PC-3 (cell line): ENCODE measurements around the gene UGT1A4.

Experiments used
- EZH2 ChIP-seq: fragments of 300-600 bp; sonication (generic); IDR thresholded peaks from one replicate; pipeline ENCODE4 v1.6.1; 2017; ENCODE audit warnings: antibody characterized with exemption, mild to moderate bottlenecking, low read length; ENCODE audit not compliant: unreplicated experiment
- EZH2phosphoT487 ChIP-seq: fragments of 300-600 bp; sonication (generic); IDR thresholded peaks from 2 replicates; pipeline ENCODE4 v1.6.1; 2018; ENCODE audit warnings: mild to moderate bottlenecking, antibody characterized with exemption, low read length, borderline replicate concordance
- TF ChIP-seq, protein P1 (sequence below): fragments of 300-600 bp; sonication (generic); conservative IDR thresholded peaks from 2 replicates; pipeline ENCODE4 v1.5.1; 2017; ENCODE audit warnings: antibody characterized with exemption, low read depth, mild to moderate bottlenecking, low read length

DNA sequence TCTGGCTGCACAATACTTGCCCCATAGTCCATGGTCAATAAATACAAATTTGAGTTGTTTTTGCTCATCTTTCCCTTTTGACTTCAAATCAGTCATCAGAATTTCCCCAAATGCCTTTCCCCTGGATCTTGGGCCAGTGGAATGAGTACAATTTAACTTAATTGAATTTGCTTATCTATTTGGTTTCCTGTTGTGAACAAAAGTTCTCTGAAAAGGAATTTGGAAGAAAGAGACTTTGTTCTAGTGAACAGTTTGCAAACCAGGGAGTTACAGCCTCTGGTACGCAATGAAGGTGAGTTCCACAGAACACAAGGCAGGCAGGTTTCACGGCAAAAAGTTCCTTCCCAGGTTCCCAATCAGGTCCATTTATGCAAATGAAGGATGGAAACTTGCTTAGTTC, 40.3 kb downstream of the UGT1A4 start:
- TF ChIP-seq EZH2phosphoT487 = no peak
- TF ChIP-seq, protein P1, sequence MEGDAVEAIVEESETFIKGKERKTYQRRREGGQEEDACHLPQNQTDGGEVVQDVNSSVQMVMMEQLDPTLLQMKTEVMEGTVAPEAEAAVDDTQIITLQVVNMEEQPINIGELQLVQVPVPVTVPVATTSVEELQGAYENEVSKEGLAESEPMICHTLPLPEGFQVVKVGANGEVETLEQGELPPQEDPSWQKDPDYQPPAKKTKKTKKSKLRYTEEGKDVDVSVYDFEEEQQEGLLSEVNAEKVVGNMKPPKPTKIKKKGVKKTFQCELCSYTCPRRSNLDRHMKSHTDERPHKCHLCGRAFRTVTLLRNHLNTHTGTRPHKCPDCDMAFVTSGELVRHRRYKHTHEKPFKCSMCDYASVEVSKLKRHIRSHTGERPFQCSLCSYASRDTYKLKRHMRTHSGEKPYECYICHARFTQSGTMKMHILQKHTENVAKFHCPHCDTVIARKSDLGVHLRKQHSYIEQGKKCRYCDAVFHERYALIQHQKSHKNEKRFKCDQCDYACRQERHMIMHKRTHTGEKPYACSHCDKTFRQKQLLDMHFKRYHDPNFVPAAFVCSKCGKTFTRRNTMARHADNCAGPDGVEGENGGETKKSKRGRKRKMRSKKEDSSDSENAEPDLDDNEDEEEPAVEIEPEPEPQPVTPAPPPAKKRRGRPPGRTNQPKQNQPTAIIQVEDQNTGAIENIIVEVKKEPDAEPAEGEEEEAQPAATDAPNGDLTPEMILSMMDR = no peak
- no peak for TF ChIP-seq EZH2
